Psoas muscle (tissue), 8 donors: Measurements from ENCODE around the gene PCK1. TPM values are rescaled to one million over a fixed set of nuclear protein-coding genes. Genes with fewer than 3 reads are reported as not detected.

Experiments used
- ATAC-seq, 4 donors: fragments of 200-7000 bp; cut with Tn5 transposase; one replicate each; pipeline ENCODE4 v1.9.1; 2020; ENCODE audit warnings: moderate library complexity in 3 of 4, mild to moderate bottlenecking in 2 of 4
- DNase-seq, 2 donors: peaks; one replicate each; pipeline ENCODE4 v3.0.0-alpha.2; 2020
- H3K27ac ChIP-seq: fragments of 200-600 bp; one replicate; pipeline ENCODE4 v1.8.0; 2022
- H3K27me3 ChIP-seq, 3 donors: fragments of 200-600 bp in 1 of 3; one replicate each; pipeline versions ENCODE4 v1.6.1 to v1.8.0; 2013 to 2022; ENCODE audit warnings: low read length in 2 of 3, mild to moderate bottlenecking in 2 of 3, moderate library complexity in 1 of 3; ENCODE audit not compliant: insufficient read depth in 3 of 3
- H3K36me3 ChIP-seq, 2 donors: fragments of 200-600 bp in 1 of 2; one replicate each; pipeline versions ENCODE4 v1.6.1 to v1.8.0; 2013 to 2022; ENCODE audit warnings: low read depth in 1 of 2, mild to moderate bottlenecking in 1 of 2, moderate library complexity in 1 of 2; ENCODE audit not compliant: insufficient read depth in 1 of 2
- H3K4me1 ChIP-seq: fragments of 200-600 bp; one replicate; pipeline ENCODE4 v1.8.0; 2022
- H3K4me3 ChIP-seq: fragments of 200-600 bp; one replicate; pipeline ENCODE4 v1.8.0; 2022; ENCODE audit warnings: mild to moderate bottlenecking
- H3K9me3 ChIP-seq: fragments of 200-600 bp; one replicate; pipeline ENCODE4 v1.8.0; 2022
- WGBS, 3 donors: extraction: QIAGEN DNeasy Blood & Tissue Kit; methylation state at CpG; one replicate each; pipeline versions ENCODE4 v1.1.6 to v1.1.7; 2013; 5-methylcytosine and 5-hydroxymethylcytosine counted together
- intact Hi-C, 2 donors: fragments of 100-400 bp; cut with DNase I; formaldehyde crosslinking; loops; one replicate each; pipeline versions ENCODE4 v1.11.0 to v1.14.2; 2022
- polyA plus RNA-seq, 3 donors: library from polyadenylated mRNA; stranded (reverse); fragments of 200-250 nt; gene quantifications; one replicate each; pipeline ENCODE4 v1.2.3, GENCODE V29; 2013
- total RNA-seq, 4 donors: library from RNA; stranded (reverse); fragmentation: NEBNext Ultra II Directional in 2 of 4; extraction: Animal tissue kit (Norgen Biotek cat#: 25700) in 2 of 4; gene quantifications; one replicate each; pipeline versions ENCODE4 v1.2.1 to v1.2.4, GENCODE V29; 2021 to 2023
- TF ChIP-seq, protein P1 (sequence below): fragments of 200-600 bp; IDR thresholded peaks from one replicate; pipeline ENCODE4 v1.8.0; 2022; ENCODE audit warnings: antibody characterized with exemption
- donor health status: healthy with polysubstance abuse.
- donor health status: DM: no; HTN: no; CAD: no; lungs with moderate emphysema.
- donor health status: Bipolar disorder and iron deficiency.
- donor health status: healthy.
- donor health status: DM: yes; HTN: yes; CAD: no.
- donor health status: DM: no; HTN: no; CAD: no.
- donor health status: DM: no; HTN: no; CAD: no.
- donor health status: DM: yes; HTN: yes; CAD: no.

Gene PCK1
- total and polyA plus RNA-seq, 7 donors, result 0.24 to 0.81 (median 0.41) TPM

DNA sequence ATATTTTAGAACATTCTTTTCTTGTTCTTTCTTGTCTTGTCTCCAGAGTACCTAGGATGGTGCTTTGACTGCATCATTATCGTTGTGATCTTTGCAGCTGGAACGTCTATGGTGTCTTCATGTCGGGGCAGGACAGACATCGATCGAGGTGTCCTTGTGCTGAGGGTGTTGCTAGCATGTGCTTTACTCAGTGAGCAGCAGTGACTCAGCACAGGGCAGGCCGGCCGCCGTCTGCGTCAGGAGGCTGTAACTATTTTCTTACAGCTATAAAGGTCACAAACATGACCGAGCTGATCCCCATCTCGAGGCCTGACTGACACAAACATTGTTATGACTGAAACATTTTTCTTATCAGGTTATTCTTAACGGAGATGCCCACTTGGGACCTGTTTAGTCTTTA, 21.0 kb upstream of the PCK1 start:
- H3K9me3 ChIP-seq, result no peaks in the 10 kb centered on the region
- peaks cover 0 to 9% (median 2%) of the 10 kb centered on the region in 3 donors for H3K27me3 ChIP-seq
- intact Hi-C loops, result no loop called here
- TF ChIP-seq, protein P1, sequence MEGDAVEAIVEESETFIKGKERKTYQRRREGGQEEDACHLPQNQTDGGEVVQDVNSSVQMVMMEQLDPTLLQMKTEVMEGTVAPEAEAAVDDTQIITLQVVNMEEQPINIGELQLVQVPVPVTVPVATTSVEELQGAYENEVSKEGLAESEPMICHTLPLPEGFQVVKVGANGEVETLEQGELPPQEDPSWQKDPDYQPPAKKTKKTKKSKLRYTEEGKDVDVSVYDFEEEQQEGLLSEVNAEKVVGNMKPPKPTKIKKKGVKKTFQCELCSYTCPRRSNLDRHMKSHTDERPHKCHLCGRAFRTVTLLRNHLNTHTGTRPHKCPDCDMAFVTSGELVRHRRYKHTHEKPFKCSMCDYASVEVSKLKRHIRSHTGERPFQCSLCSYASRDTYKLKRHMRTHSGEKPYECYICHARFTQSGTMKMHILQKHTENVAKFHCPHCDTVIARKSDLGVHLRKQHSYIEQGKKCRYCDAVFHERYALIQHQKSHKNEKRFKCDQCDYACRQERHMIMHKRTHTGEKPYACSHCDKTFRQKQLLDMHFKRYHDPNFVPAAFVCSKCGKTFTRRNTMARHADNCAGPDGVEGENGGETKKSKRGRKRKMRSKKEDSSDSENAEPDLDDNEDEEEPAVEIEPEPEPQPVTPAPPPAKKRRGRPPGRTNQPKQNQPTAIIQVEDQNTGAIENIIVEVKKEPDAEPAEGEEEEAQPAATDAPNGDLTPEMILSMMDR, result no peak
- H3K4me3 ChIP-seq, result no peak overlapping the region
- 81 to 83% (median 83%) methylated on average over 12 of the region's 12 CpGs for WGBS, 3 donors
- no peaks in the 10 kb centered on the region for H3K36me3 ChIP-seq
- ATAC-seq, result no peak
- no peaks in the 10 kb centered on the region for H3K4me1 ChIP-seq
- DNase-seq, result no peak
- no peak overlapping the region for H3K27ac ChIP-seq

DNA sequence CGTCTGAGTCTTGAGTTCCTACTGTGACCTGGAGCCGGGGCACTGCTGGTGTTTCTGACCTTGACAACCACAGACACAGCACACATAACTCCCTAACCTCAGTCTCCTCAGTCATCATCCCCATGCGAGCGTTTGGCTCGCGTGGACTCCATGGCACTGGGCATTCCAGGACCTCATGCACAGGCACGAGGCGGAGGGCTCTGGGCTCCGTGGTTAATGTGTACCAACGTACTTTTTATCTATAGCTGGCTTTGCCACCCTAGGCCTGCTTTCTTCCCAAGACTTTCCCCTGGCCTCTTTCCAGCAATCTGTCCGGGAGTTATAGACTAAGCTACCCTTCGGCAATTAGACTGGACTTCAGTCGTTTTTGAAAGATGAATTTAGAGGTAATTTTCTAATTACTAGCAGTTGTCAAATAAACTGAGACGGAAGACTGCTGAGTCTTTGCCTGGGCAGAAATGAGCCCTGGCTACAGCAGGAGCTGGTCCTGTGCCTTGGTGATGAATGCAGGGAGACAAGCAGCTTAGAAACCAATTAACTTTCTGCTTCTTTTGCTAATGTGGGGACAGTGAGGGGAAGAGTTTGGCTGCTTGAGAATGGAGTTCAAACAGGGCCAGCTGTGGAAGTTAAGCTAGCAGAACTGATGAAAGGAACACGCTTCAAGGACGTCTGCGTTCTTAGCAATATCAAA, 19.9 kb upstream of the PCK1 start:
- H3K36me3 ChIP-seq, result no peaks in the 10 kb centered on the region
- H3K27me3 ChIP-seq, result peaks cover 0 to 9% (median 2%) of the 10 kb centered on the region in 3 donors
- H3K4me3 ChIP-seq, result no peak overlapping the region
- H3K27ac ChIP-seq, result no peak overlapping the region
- 70 to 73% (median 70%) methylated on average over 17 of the region's 17 CpGs for WGBS, 3 donors
- intact Hi-C loops, result no loop called here
- DNase-seq (no peak), ATAC-seq (no peak)
- H3K4me1 ChIP-seq, result no peaks in the 10 kb centered on the region
- no peaks in the 10 kb centered on the region for H3K9me3 ChIP-seq
- TF ChIP-seq, protein P1, result no peak

DNA sequence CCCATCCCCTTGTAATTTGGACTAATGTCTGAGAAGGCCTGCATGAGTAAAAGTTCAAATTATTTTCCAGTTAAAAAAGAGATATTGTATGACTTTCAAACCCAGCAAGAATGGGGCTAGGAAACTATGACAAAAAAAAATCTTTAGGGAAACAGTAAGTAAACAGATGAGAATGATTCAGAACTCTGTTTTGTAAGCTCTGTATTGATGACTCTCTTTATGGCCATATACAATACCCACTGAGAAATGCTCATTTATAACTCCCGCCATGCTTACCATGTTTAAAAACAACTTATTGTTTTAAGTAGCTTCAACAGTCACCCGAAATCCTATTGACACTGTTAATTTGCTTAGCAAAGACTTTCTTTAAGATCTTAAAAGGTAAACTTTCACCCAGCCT, 17.2 kb upstream of the PCK1 start:
- intact Hi-C loops, result no loop called here
- no peaks in the 10 kb centered on the region for H3K4me1 ChIP-seq
- ATAC-seq (no peak), DNase-seq (no peak)
- peaks cover 0 to 9% (median 2%) of the 10 kb centered on the region in 3 donors for H3K27me3 ChIP-seq
- TF ChIP-seq, protein P1, result no peak
- H3K4me3 ChIP-seq, result no peak overlapping the region
- no peak overlapping the region for H3K27ac ChIP-seq
- no peaks in the 10 kb centered on the region for H3K36me3 ChIP-seq
- WGBS, 3 donors, result 43 to 74% (median 72%) methylated on average over 2 of the region's 2 CpGs
- H3K9me3 ChIP-seq, result no peaks in the 10 kb centered on the region

DNA sequence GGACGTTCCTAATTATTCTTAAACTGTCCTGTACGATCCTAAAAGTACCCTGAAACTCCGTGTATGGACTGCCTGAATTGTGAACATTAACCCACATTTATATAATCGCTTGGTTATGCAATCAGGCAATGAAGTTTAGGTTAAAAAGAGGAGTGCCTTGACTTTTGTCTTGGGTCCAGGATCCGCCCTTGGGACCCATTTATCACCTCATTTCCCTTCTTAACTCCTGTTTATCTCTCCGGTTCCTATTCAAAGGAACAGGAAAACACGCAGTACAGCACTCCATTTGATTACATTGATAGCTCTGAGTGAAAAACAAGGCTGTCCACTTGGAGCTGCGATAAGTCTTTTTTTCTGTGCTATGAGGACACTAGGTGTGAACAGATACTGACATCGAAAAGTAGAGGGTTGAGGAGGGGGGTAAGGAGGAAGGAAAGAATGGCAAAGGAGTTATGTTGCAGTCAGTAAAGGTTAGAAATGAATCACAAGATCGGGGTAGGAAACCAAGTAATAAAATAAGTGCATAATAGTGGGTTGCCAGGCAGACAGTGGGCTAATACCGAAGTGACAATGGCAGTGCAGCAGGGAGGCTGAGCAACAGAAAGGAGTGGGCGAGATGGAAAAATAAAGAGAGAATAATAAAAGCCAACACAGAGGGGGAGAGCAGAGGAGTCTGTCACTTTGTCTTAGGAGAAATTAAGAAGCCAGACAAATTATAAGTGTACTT, 15.9 kb upstream of the PCK1 start:
- no peak overlapping the region for H3K27ac ChIP-seq

More for the DNA sequence above, 15.9 kb upstream of the PCK1 start:
- Histone ChIP-seq H3K4me1 (no peaks in the 10 kb centered on the region), H3K36me3 (no peaks in the 10 kb centered on the region), H3K9me3 (no peaks in the 10 kb centered on the region), H3K4me3 (no peak overlapping the region), H3K27me3 (peaks cover 0 to 14% (median 0%) of the 10 kb centered on the region in 3 donors)
- intact Hi-C loops, result no loop called here
- ATAC-seq (no peak), DNase-seq (no peak)
- 51 to 67% (median 63%) methylated on average over 12 of the region's 12 CpGs for WGBS, 3 donors
- TF ChIP-seq, protein P1, result no peak
